Endothelial cell of umbilical vein (primary cell): ENCODE results near the gene FRMPD3. TPM values are rescaled to one million over a fixed set of nuclear protein-coding genes. Genes with fewer than 3 reads are reported as not detected.

ENCODE experiments used
- BruUV-seq: library from RNA; stranded (reverse); fragments of 400-500 nt; replicated peaks from 2 replicates; lab custom pipeline; 2021; lab: Mats Ljungman, UMichigan
- CTCF ChIA-PET: fragments of 300-600, 350-600 bp; sonication (Branson Sonifier 250); formaldehyde crosslinking; loops from one replicate; lab custom pipeline; 2021; ENCODE audit warnings: antibody characterized with exemption, inconsistent platforms; lab: Charles Lee
- POLR2A ChIA-PET: fragments of 300-600, 350-600 bp; sonication (Branson Sonifier 250); formaldehyde crosslinking; loops from one replicate; lab custom pipeline; 2021; ENCODE audit warnings: antibody characterized with exemption, inconsistent platforms; lab: Charles Lee
- DNase-seq: peaks from one replicate; pipeline ENCODE4 v3.0.0-alpha.2; 2011; ENCODE audit warnings: low read depth, low spot score
- FAIRE-seq: peaks from 2 replicates; lab custom pipeline; 2011; peaks lifted over from hg19 to GRCh38; lab: Jason Lieb, UNC
- H2AFZ ChIP-seq: 2 replicates; pipeline ENCODE4 v1.6.0; 2012; ENCODE audit warnings: low read depth, low read length, control low read depth, inconsistent platforms
- H3K27ac ChIP-seq: 2 replicates; pipeline ENCODE4 v1.5.1; 2011; ENCODE audit warnings: low read depth, mild to moderate bottlenecking, control low read depth, low read length, moderate library complexity; ENCODE audit not compliant: insufficient read depth
- H3K27me3 ChIP-seq, 2 experiments: 2 replicates each; pipeline versions ENCODE4 v1.6.0 to v1.6.1; 2011; ENCODE audit warnings: low read length in 2 of 2, mixed read lengths in 1 of 2; ENCODE audit not compliant: control insufficient read depth in 2 of 2, insufficient read depth in 2 of 2
- H3K36me3 ChIP-seq, 2 experiments: 2 replicates in 1 of 2; 3 replicates in 1 of 2; pipeline ENCODE4 v1.5.1; 2011; ENCODE audit warnings: low read length in 2 of 2, mild to moderate bottlenecking in 1 of 2, moderate library complexity in 1 of 2; ENCODE audit not compliant: control insufficient read depth in 2 of 2, insufficient read depth in 2 of 2; ENCODE audit errors: extremely low read depth in 1 of 2
- H3K4me1 ChIP-seq: 3 replicates; pipeline ENCODE4 v1.5.1; 2011; ENCODE audit warnings: mild to moderate bottlenecking, low read length; ENCODE audit not compliant: control insufficient read depth, insufficient read depth; ENCODE audit errors: extremely low read depth
- H3K4me2 ChIP-seq: 2 replicates; pipeline ENCODE4 v1.6.1; 2011; ENCODE audit warnings: low read length, control low read depth, mixed read lengths; ENCODE audit not compliant: insufficient read depth
- H3K4me3 ChIP-seq, 3 experiments: fragments of 200-600 bp in 1 of 3; sonication (generic), shearing (Covaris generic) in 1 of 3; replicated peaks in 1 of 3; 2 replicates each; pipeline ENCODE4 v1.5.1; 2011 to 2016; ENCODE audit warnings: control low read depth in 3 of 3, low read length in 3 of 3, mild to moderate bottlenecking in 2 of 3, inconsistent platforms in 1 of 3, low read depth in 1 of 3, moderate library complexity in 1 of 3; ENCODE audit not compliant: insufficient read depth in 1 of 3
- H3K79me2 ChIP-seq: 2 replicates; pipeline ENCODE4 v1.6.0; 2012; ENCODE audit warnings: low read length, inconsistent platforms; ENCODE audit not compliant: control insufficient read depth, insufficient read depth
- H3K9ac ChIP-seq: replicated peaks from 2 replicates; pipeline ENCODE3; 2011; ENCODE audit warnings: low read length, control low read depth; ENCODE audit not compliant: insufficient read depth; ENCODE audit errors: extremely low read depth
- H3K9me1 ChIP-seq: replicated peaks from 3 replicates; pipeline ENCODE4 v1.6.0; 2011; ENCODE audit warnings: mild to moderate bottlenecking, low read length; ENCODE audit not compliant: control insufficient read depth, insufficient read depth; ENCODE audit errors: extremely low read depth
- H3K9me3 ChIP-seq: replicated peaks from 2 replicates; pipeline ENCODE4 v1.5.1; 2012; ENCODE audit warnings: low read length, inconsistent platforms; ENCODE audit not compliant: control insufficient read depth, insufficient read depth
- H4K20me1 ChIP-seq: replicated peaks from 2 replicates; pipeline ENCODE3; 2011; ENCODE audit warnings: mild to moderate bottlenecking, low read length; ENCODE audit not compliant: control insufficient read depth, insufficient read depth; ENCODE audit errors: extremely low read depth
- CTCF ChIP-seq, 2 donors: IDR thresholded peaks; 1 replicate in 1 of 2; 2 replicates in 1 of 2; pipeline ENCODE4 v1.5.1; 2011; ENCODE audit warnings: low read length in 2 of 2, mild to moderate bottlenecking in 2 of 2, moderate library complexity in 2 of 2, control low read depth in 1 of 2, inconsistent platforms in 1 of 2, low read depth in 1 of 2; ENCODE audit not compliant: insufficient read depth in 1 of 2; ENCODE audit errors: extremely low read depth in 1 of 2
- EZH2 ChIP-seq: IDR thresholded peaks from 2 replicates; pipeline ENCODE4 v1.6.1; 2012; ENCODE audit warnings: borderline replicate concordance, low read depth, mild to moderate bottlenecking, moderate library complexity, low read length, inconsistent platforms; ENCODE audit not compliant: severe bottlenecking
- FOS ChIP-seq: IDR thresholded peaks from 2 replicates; pipeline ENCODE4 v1.6.1; 2011; ENCODE audit warnings: mild to moderate bottlenecking, low read length, moderate library complexity, borderline replicate concordance; ENCODE audit not compliant: insufficient read depth
- GATA2 ChIP-seq: IDR thresholded peaks from 2 replicates; pipeline ENCODE4 v1.7.0; 2011; ENCODE audit warnings: low read depth, mild to moderate bottlenecking, moderate library complexity, mixed read lengths, low read length; ENCODE audit not compliant: insufficient read length, insufficient read depth
- MAX ChIP-seq: IDR thresholded peaks from 2 replicates; pipeline ENCODE4 v1.6.1; 2011; ENCODE audit not compliant: insufficient read depth, insufficient read length
- MYC ChIP-seq: IDR thresholded peaks from one replicate; pipeline ENCODE4 v1.6.1; 2011; ENCODE audit warnings: mild to moderate bottlenecking, low read depth, low read length
- POLR2A ChIP-seq: IDR thresholded peaks from 2 replicates; pipeline ENCODE4 v1.6.1; 2012; ENCODE audit warnings: low read depth, mild to moderate bottlenecking, control low read depth, low read length
- POLR2AphosphoS5 ChIP-seq: IDR thresholded peaks from 2 replicates; pipeline ENCODE4 v1.6.1; 2012; ENCODE audit warnings: low read depth, mild to moderate bottlenecking, control low read depth, low read length, moderate library complexity; ENCODE audit not compliant: insufficient read depth
- dilution Hi-C: fragments of 300-500 bp; cut with MboI; formaldehyde crosslinking; loops from one replicate; pipeline ENCODE4 v1.15.0; 2019; ENCODE audit warnings: low sequenced_read_pairs; ENCODE audit not compliant: extremely low pct_ligation_motif_present
- intact Hi-C: fragments of 100-400 bp; cut with micrococcal nuclease; formaldehyde crosslinking; loops from one replicate; pipeline ENCODE4 v1.10.0; 2022
- polyA plus RNA-seq, 4 experiments: library from polyadenylated mRNA; depleted of rRNA in 3 of 4; stranded (reverse) in 3 of 4; unstranded in 1 of 4; fragments of >200 nt; gene quantifications; 2 replicates each; pipeline versions ENCODE4 v1.2.1 to v1.2.3, GENCODE V29; 2011 to 2012; ENCODE audit warnings: missing spikeins in 1 of 4
- total RNA-seq: library from RNA; stranded (reverse); gene quantifications from 2 replicates; pipeline ENCODE4 v1.2.3, GENCODE V29; 2021

FRMPD3 gene
- total and polyA plus RNA-seq, 2 donors (not counting 3 experiments of a cell fraction or from before 2014, with no cell fraction given) = not detected

- H3K27me3 ChIP-seq = no peaks in the 10 kb centered on the region
- H2AFZ ChIP-seq = no peak overlapping the region
- no peak overlapping the region for H3K4me3 ChIP-seq
- no peaks in the 10 kb centered on the region for H3K4me1 ChIP-seq
- BruUV-seq = no TSS peak
- no peak overlapping the region for H3K4me2 ChIP-seq
- H4K20me1 ChIP-seq = no peaks in the 10 kb centered on the region
- H3K27ac ChIP-seq = no peak overlapping the region
- intact Hi-C loops = no loop called here
- no peaks in the 10 kb centered on the region for H3K9me1 ChIP-seq
- no peak overlapping the region for H3K9ac ChIP-seq
- DNase-seq (no peak), FAIRE-seq (no peak)
- ChIA-PET POLR2A (no interaction called here), CTCF (no interaction called here)
- no peaks in the 10 kb centered on the region for H3K36me3 ChIP-seq
- no peak for TF ChIP-seq POLR2AphosphoS5
- TF ChIP-seq MYC = no peak
- no peak for TF ChIP-seq GATA2
- no peak for TF ChIP-seq FOS
- TF ChIP-seq CTCF (IDR thresholded peaks at IDR 0.05; ENCODE audit: extremely low read depth in 1 of 2, insufficient read depth in 1 of 2, low read depth in 1 of 2, low read length in 2 of 2) = no peak
- no peak for TF ChIP-seq POLR2A
- TF ChIP-seq EZH2 = no peak
- no peak for TF ChIP-seq MAX
- dilution Hi-C loops = no loop called here
- H3K9me3 ChIP-seq = no peaks in the 10 kb centered on the region
- H3K79me2 ChIP-seq = no peaks in the 10 kb centered on the region
Measured at GRCh38 chrX:107482046-107482445, 32.6 kb downstream of the FRMPD3 start.
